ENCODE results near the gene RAD54L. TPM values are rescaled to one million over a fixed set of nuclear protein-coding genes. Genes with fewer than 3 reads are reported as not detected.

The RAD54L gene
- total RNA-seq, 1 experiment from 2014 or later = 28.9 TPM

DNA sequence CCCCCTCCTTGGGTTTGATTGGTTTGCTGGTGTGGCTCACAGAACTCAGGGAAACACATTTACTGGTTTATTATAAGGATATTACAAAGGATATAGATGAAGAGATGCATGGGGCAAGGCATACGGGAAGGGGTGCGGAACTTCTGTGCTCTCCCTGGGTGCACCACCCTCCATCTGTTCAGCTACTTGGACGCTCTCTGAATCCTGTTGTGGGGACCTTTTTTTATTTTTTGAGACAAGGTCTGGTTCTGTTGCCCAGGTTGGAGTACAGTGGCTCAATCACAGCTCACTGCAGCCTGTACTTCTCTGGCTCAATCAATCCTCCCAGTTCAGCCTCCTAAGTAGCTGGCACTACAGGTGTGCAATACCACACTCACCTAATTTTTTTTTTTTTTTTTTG, 37.0 kb upstream of the RAD54L start:
- TF ChIP-seq ZNF274 (IDR thresholded peaks at IDR 0.05; ENCODE audit: low read depth, low read length) = no peak
- TF ChIP-seq YY1 (IDR thresholded peaks at IDR 0.05; ENCODE audit: extremely low read depth, insufficient replicate concordance, low read depth, low read length) = no peak
- TF ChIP-seq, protein P1, sequence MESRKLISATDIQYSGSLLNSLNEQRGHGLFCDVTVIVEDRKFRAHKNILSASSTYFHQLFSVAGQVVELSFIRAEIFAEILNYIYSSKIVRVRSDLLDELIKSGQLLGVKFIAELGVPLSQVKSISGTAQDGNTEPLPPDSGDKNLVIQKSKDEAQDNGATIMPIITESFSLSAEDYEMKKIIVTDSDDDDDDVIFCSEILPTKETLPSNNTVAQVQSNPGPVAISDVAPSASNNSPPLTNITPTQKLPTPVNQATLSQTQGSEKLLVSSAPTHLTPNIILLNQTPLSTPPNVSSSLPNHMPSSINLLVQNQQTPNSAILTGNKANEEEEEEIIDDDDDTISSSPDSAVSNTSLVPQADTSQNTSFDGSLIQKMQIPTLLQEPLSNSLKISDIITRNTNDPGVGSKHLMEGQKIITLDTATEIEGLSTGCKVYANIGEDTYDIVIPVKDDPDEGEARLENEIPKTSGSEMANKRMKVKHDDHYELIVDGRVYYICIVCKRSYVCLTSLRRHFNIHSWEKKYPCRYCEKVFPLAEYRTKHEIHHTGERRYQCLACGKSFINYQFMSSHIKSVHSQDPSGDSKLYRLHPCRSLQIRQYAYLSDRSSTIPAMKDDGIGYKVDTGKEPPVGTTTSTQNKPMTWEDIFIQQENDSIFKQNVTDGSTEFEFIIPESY (IDR thresholded peaks at IDR 0.05; ENCODE audit: extremely low read depth, insufficient replicate concordance, low read length) = no peak
- no peak for TF ChIP-seq TCF7L2 (IDR thresholded peaks at IDR 0.05; ENCODE audit: borderline replicate concordance, extremely low read depth, insufficient read depth, insufficient read length)
- TF ChIP-seq ELF1 (IDR thresholded peaks at IDR 0.05; ENCODE audit: borderline replicate concordance, low read depth) = no peak
- TF ChIP-seq EZH2phosphoT487 (IDR thresholded peaks at IDR 0.05; ENCODE audit: borderline replicate concordance) = no peak
- no peak for TF ChIP-seq POLR2AphosphoS5 (IDR thresholded peaks at IDR 0.05; ENCODE audit: low read depth, low read length)
- TF ChIP-seq RAD21 (IDR thresholded peaks at IDR 0.05; ENCODE audit: low read depth) = no peak
- TF ChIP-seq, protein P2, sequence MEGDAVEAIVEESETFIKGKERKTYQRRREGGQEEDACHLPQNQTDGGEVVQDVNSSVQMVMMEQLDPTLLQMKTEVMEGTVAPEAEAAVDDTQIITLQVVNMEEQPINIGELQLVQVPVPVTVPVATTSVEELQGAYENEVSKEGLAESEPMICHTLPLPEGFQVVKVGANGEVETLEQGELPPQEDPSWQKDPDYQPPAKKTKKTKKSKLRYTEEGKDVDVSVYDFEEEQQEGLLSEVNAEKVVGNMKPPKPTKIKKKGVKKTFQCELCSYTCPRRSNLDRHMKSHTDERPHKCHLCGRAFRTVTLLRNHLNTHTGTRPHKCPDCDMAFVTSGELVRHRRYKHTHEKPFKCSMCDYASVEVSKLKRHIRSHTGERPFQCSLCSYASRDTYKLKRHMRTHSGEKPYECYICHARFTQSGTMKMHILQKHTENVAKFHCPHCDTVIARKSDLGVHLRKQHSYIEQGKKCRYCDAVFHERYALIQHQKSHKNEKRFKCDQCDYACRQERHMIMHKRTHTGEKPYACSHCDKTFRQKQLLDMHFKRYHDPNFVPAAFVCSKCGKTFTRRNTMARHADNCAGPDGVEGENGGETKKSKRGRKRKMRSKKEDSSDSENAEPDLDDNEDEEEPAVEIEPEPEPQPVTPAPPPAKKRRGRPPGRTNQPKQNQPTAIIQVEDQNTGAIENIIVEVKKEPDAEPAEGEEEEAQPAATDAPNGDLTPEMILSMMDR (IDR thresholded peaks at IDR 0.05 in 2 of 3, conservative IDR thresholded peaks at IDR 0.05 in 1 of 3; ENCODE audit: borderline replicate concordance in 1 of 3, insufficient read depth in 1 of 3, low read depth in 2 of 3, low read length in 2 of 3) = no peak
- no peak for TF ChIP-seq CBX3 (IDR thresholded peaks at IDR 0.05; ENCODE audit: low read depth)
- no peak for TF ChIP-seq EGR1 (IDR thresholded peaks at IDR 0.05; ENCODE audit: low read depth)
- no peak for TF ChIP-seq ATF3 (IDR thresholded peaks at IDR 0.05)
- no peak for TF ChIP-seq EZH2 (IDR thresholded peaks at IDR 0.05)
- no peak for TF ChIP-seq SIN3A (IDR thresholded peaks at IDR 0.05; ENCODE audit: low read depth)
- Histone ChIP-seq H3K9me3 (ENCODE audit: control insufficient read depth in 1 of 2, insufficient read depth in 1 of 2, low read depth in 1 of 2, low read length in 2 of 2) (no peaks in the 10 kb centered on the region), H2AFZ (ENCODE audit: low read depth, low read length, poor library complexity, severe bottlenecking) (no peak overlapping the region), H3K27ac (ENCODE audit: low read depth, low read length) (no peak overlapping the region), H3K4me2 (ENCODE audit: low read length) (no peak overlapping the region), H3K4me3 (replicated peaks in 1 of 2; ENCODE audit: low read depth in 1 of 2, low read length in 2 of 2) (no peak overlapping the region), H3K79me2 (ENCODE audit: insufficient read depth, low read length) (no peaks in the 10 kb centered on the region), H3K27me3 (ENCODE audit: insufficient read depth, low read length) (no peaks in the 10 kb centered on the region), H3K4me1 (ENCODE audit: control insufficient read depth in 1 of 2, insufficient read depth in 2 of 2, low read length in 2 of 2) (peaks cover 0 to 17% of the 10 kb centered on the region in 2 experiments; a peak in 2 of 4 replicates), H4K20me1 (ENCODE audit: insufficient read depth) (no peaks in the 10 kb centered on the region), H3K9ac (ENCODE audit: low read length) (no peak overlapping the region), H3K36me3 (ENCODE audit: control insufficient read depth in 1 of 2, insufficient read depth in 2 of 2, low read length in 2 of 2) (no peaks in the 10 kb centered on the region), H3K9me2 (ENCODE audit: insufficient read depth) (no peaks in the 10 kb centered on the region)
- ATAC-seq = no peak
- intact Hi-C loops (cut with micrococcal nuclease) = no loop called here
- CTCF ChIA-PET = no interaction called here
- BruUV-seq (replicated peaks) = no TSS peak
- no peak for DNase-seq (ENCODE audit: low read depth, low spot score)
- POLR2A ChIA-PET = no interaction called here
- RAD21 ChIA-PET (ENCODE audit: low non-redundant PET in 1 of 2, low total read pairs in 2 of 2, uncharacterized antibody in 2 of 2, unreplicated experiment in 2 of 2) = no interaction called here

Data from HCT116 (cell line).